AG09319 (cell line): Measurements from ENCODE around the gene CCNY.

Experiments
- DNase-seq: peaks from one replicate; pipeline ENCODE4 v3.0.0-alpha.2; 2010; ENCODE audit warnings: low read depth; ENCODE audit errors: extremely low read depth
- CTCF ChIP-seq: IDR thresholded peaks from 2 replicates; pipeline ENCODE4 v1.5.1; 2011; ENCODE audit warnings: low read depth, mild to moderate bottlenecking, inconsistent platforms, low read length, moderate library complexity

CCNY gene

GRCh38 chr10:35564341-35564968, 228.1 kb downstream of the CCNY start:
- DNase-seq = no peak
- no peak for TF ChIP-seq CTCF

GRCh38 chr10:35565602-35566081, 229.3 kb downstream of the CCNY start:
- TF ChIP-seq CTCF = no peak

GRCh38 chr10:35567951-35568350, 231.6 kb downstream of the CCNY start:
- no peak for DNase-seq
- no peak for TF ChIP-seq CTCF

More at GRCh38 chr10:35565602-35566081, 229.3 kb downstream of the CCNY start:
- no peak for DNase-seq

- TF ChIP-seq CTCF = no peak
- DNase-seq = no peak
Measured at GRCh38 chr10:35568483-35569015, 232.2 kb downstream of the CCNY start.

- DNase-seq = no peak
- no peak for TF ChIP-seq CTCF
Measured at GRCh38 chr10:35569111-35569707, 232.9 kb downstream of the CCNY start.

GRCh38 chr10:35569836-35570235, 233.5 kb downstream of the CCNY start:
- DNase-seq = no peak
- no peak for TF ChIP-seq CTCF

GRCh38 chr10:35570397-35570796, 234.1 kb downstream of the CCNY start:
- DNase-seq = no peak
- no peak for TF ChIP-seq CTCF
